IMR-90 (cell line): ENCODE results near the gene SGPL1. TPM values are rescaled to one million over a fixed set of nuclear protein-coding genes. Genes with fewer than 3 reads are reported as not detected.

Experiments used
- ATAC-seq: fragments of 200-7000 bp; cut with Tn5 transposase; 2 replicates; pipeline ENCODE4 v1.9.1; 2020; ENCODE audit warnings: low read depth, mild to moderate bottlenecking, moderate library complexity
- BruUV-seq: library from RNA; stranded (reverse); fragments of 400-500 nt; replicated peaks from 2 replicates; lab custom pipeline; 2021; lab: Mats Ljungman, UMichigan
- CTCF ChIA-PET: fragments of 300-600 bp; formaldehyde crosslinking; extraction: SDS; loops from one replicate; lab custom pipeline; 2021; ENCODE audit warnings: antibody characterized with exemption; lab: Yijun Ruan, JAX
- POLR2A ChIA-PET: fragments of 300-600 bp; sonication (Branson Sonifier 250); formaldehyde crosslinking; loops from one replicate; lab custom pipeline; 2022; ENCODE audit warnings: antibody characterized with exemption; ENCODE audit not compliant: unreplicated experiment; lab: Charles Lee
- DNase-seq: peaks from one replicate; pipeline ENCODE4 v3.0.0; 2013
- H2AFZ ChIP-seq: replicated peaks from 2 replicates; pipeline ENCODE3; 2013; ENCODE audit warnings: low read length, mild to moderate bottlenecking; ENCODE audit not compliant: poor library complexity
- H2AK5ac ChIP-seq: 2 replicates; pipeline ENCODE4 v1.6.1; 2013; ENCODE audit warnings: low read depth, low read length, inconsistent platforms
- H2AK9ac ChIP-seq: replicated peaks from 2 replicates; pipeline ENCODE3; 2013; ENCODE audit warnings: mild to moderate bottlenecking, low read depth, low read length, moderate library complexity; ENCODE audit not compliant: poor library complexity
- H2BK120ac ChIP-seq: 2 replicates; pipeline ENCODE4 v1.6.1; 2013; ENCODE audit warnings: low read depth, low read length, inconsistent platforms
- H2BK15ac ChIP-seq: 3 replicates; pipeline ENCODE4 v1.6.1; 2013; ENCODE audit warnings: low read depth, low read length, inconsistent platforms
- H2BK20ac ChIP-seq: 2 replicates; pipeline ENCODE4 v1.6.1; 2013; ENCODE audit warnings: low read depth, mild to moderate bottlenecking, inconsistent platforms, low read length, moderate library complexity
- H2BK5ac ChIP-seq: 2 replicates; pipeline ENCODE4 v1.6.1; 2013; ENCODE audit warnings: mild to moderate bottlenecking, low read depth, low read length, inconsistent platforms; ENCODE audit not compliant: poor library complexity, severe bottlenecking
- H3K14ac ChIP-seq: replicated peaks from 2 replicates; pipeline ENCODE4 v1.6.1; 2013; ENCODE audit warnings: low read depth, low read length, inconsistent platforms
- H3K18ac ChIP-seq: 2 replicates; pipeline ENCODE4 v1.6.1; 2013; ENCODE audit warnings: low read depth, low read length, control low read depth
- H3K23ac ChIP-seq: 2 replicates; pipeline ENCODE4 v1.6.1; 2013; ENCODE audit warnings: low read depth, low read length, inconsistent platforms
- H3K27ac ChIP-seq: 2 replicates; pipeline ENCODE4 v1.5.1; 2013; ENCODE audit warnings: mild to moderate bottlenecking, control low read depth, low read length; ENCODE audit not compliant: insufficient read depth
- H3K27me3 ChIP-seq: 2 replicates; pipeline ENCODE4 v1.6.1; 2013; ENCODE audit warnings: low read length; ENCODE audit not compliant: control insufficient read depth, insufficient read depth
- H3K36me3 ChIP-seq: 2 replicates; pipeline ENCODE4 v1.6.1; 2013; ENCODE audit warnings: low read length, mixed read lengths; ENCODE audit not compliant: control insufficient read depth, insufficient read depth
- H3K4ac ChIP-seq: 2 replicates; pipeline ENCODE4 v1.6.1; 2013; ENCODE audit warnings: low read depth, low read length, inconsistent platforms
- H3K4me1 ChIP-seq: 2 replicates; pipeline ENCODE4 v1.6.1; 2013; ENCODE audit warnings: low read length, mixed read lengths; ENCODE audit not compliant: control insufficient read depth, insufficient read depth
- H3K4me2 ChIP-seq: 2 replicates; pipeline ENCODE4 v1.6.1; 2013; ENCODE audit warnings: low read depth, mild to moderate bottlenecking, control low read depth, low read length, moderate library complexity
- H3K4me3 ChIP-seq: 2 replicates; pipeline ENCODE4 v1.5.1; 2013; ENCODE audit warnings: low read depth, mild to moderate bottlenecking, control low read depth, low read length, moderate library complexity; ENCODE audit not compliant: insufficient read depth
- H3K56ac ChIP-seq: 2 replicates; pipeline ENCODE4 v1.6.1; 2013; ENCODE audit warnings: low read length, inconsistent platforms; ENCODE audit not compliant: insufficient read depth; ENCODE audit errors: extremely low read depth
- H3K79me1 ChIP-seq, 2 experiments: 2 replicates each; pipeline ENCODE4 v1.6.1; 2013; ENCODE audit warnings: low read length in 2 of 2, inconsistent platforms in 1 of 2, low read depth in 1 of 2
- H3K9ac ChIP-seq: 2 replicates; pipeline ENCODE4 v1.6.1; 2013; ENCODE audit warnings: low read depth, low read length, control low read depth
- H3K9me1 ChIP-seq: 2 replicates; pipeline ENCODE4 v1.6.1; 2013; ENCODE audit warnings: low read length, inconsistent platforms; ENCODE audit not compliant: insufficient read depth
- H3K9me3 ChIP-seq: 2 replicates; pipeline ENCODE4 v1.6.1; 2013; ENCODE audit warnings: low read length; ENCODE audit not compliant: control insufficient read depth, insufficient read depth
- H4K20me1 ChIP-seq: 2 replicates; pipeline ENCODE4 v1.6.1; 2013; ENCODE audit warnings: low read length, inconsistent platforms; ENCODE audit not compliant: insufficient read depth
- H4K5ac ChIP-seq: 2 replicates; pipeline ENCODE4 v1.6.1; 2013; ENCODE audit warnings: mild to moderate bottlenecking, low read depth, low read length, control low read depth
- H4K8ac ChIP-seq, 2 experiments: 2 replicates each; pipeline ENCODE4 v1.6.1; 2013; ENCODE audit warnings: low read depth in 2 of 2, low read length in 2 of 2, control low read depth in 1 of 2, inconsistent platforms in 1 of 2
- H4K91ac ChIP-seq: 2 replicates; pipeline ENCODE4 v1.6.1; 2013; ENCODE audit warnings: low read depth, low read length, inconsistent platforms; ENCODE audit not compliant: insufficient read depth
- BHLHE40 ChIP-seq: fragments of 150-350 bp; IDR thresholded peaks from 2 replicates; pipeline ENCODE4 v1.6.1; 2016; ENCODE audit warnings: mild to moderate bottlenecking, low read depth, low read length
- CEBPB ChIP-seq: IDR thresholded peaks from 2 replicates; pipeline ENCODE4 v1.6.1; 2012; ENCODE audit warnings: low read depth, low read length, improper control_type of control experiment
- CHD1 ChIP-seq: IDR thresholded peaks from 2 replicates; pipeline ENCODE4 v1.6.1; 2012; ENCODE audit warnings: low read depth, low read length, improper control_type of control experiment
- CTCF ChIP-seq: conservative IDR thresholded peaks from 2 replicates; pipeline ENCODE4 v1.5.1; 2012; ENCODE audit warnings: mild to moderate bottlenecking, low read depth, low read length, improper control_type of control experiment
- ELK1 ChIP-seq: fragments of 150-350 bp; IDR thresholded peaks from 2 replicates; pipeline ENCODE4 v1.6.1; 2016; ENCODE audit warnings: low read depth, mild to moderate bottlenecking, low read length, moderate library complexity, borderline replicate concordance
- FOS ChIP-seq: fragments of 150-350 bp; IDR thresholded peaks from 2 replicates; pipeline ENCODE4 v1.6.1; 2016; ENCODE audit warnings: low read depth, low read length
- MAFK ChIP-seq: IDR thresholded peaks from 2 replicates; pipeline ENCODE4 v1.6.1; 2012; ENCODE audit warnings: low read depth, low read length, improper control_type of control experiment
- MAZ ChIP-seq: IDR thresholded peaks from 2 replicates; pipeline ENCODE4 v1.6.1; 2012; ENCODE audit warnings: low read depth, mild to moderate bottlenecking, low read length, improper control_type of control experiment, moderate library complexity, borderline replicate concordance
- MXI1 ChIP-seq: IDR thresholded peaks from 2 replicates; pipeline ENCODE4 v1.6.1; 2012; ENCODE audit warnings: low read depth, mild to moderate bottlenecking, low read length, moderate library complexity, borderline replicate concordance
- NFE2L2 ChIP-seq: fragments of 150-350 bp; IDR thresholded peaks from 2 replicates; pipeline ENCODE4 v1.6.1; 2016; ENCODE audit warnings: low read depth, mild to moderate bottlenecking, low read length
- POLR2A ChIP-seq: IDR thresholded peaks from 2 replicates; pipeline ENCODE4 v1.6.1; 2012; ENCODE audit warnings: mild to moderate bottlenecking, low read depth, low read length
- RAD21 ChIP-seq: IDR thresholded peaks from 2 replicates; pipeline ENCODE4 v1.6.1; 2012; ENCODE audit warnings: low read length, improper control_type of control experiment
- RCOR1 ChIP-seq: IDR thresholded peaks from 2 replicates; pipeline ENCODE4 v1.6.1; 2012; ENCODE audit warnings: mild to moderate bottlenecking, low read length, improper control_type of control experiment; ENCODE audit not compliant: insufficient replicate concordance
- RFX5 ChIP-seq: IDR thresholded peaks from 2 replicates; pipeline ENCODE4 v1.8.0; 2012; ENCODE audit warnings: low read depth, mild to moderate bottlenecking, low read length, moderate library complexity
- SMC3 ChIP-seq: fragments of 150-350 bp; IDR thresholded peaks from 2 replicates; pipeline ENCODE4 v1.6.1; 2016; ENCODE audit warnings: low read depth, mild to moderate bottlenecking, antibody characterized with exemption, low read length, moderate library complexity
- USF2 ChIP-seq: fragments of 150-350 bp; IDR thresholded peaks from 2 replicates; pipeline ENCODE4 v1.6.1; 2017; ENCODE audit warnings: mild to moderate bottlenecking, antibody characterized with exemption, low read length, low read depth
- WGBS, 2 experiments: methylation state at CpG; one replicate each; pipeline versions ENCODE4 v1.1.5 to v1.1.7; 2013; ENCODE audit warnings: missing lambda C conversion rate in 2 of 2; ENCODE audit not compliant: insufficient read length in 1 of 2; ENCODE audit errors: extremely low coverage in 2 of 2; 5-methylcytosine and 5-hydroxymethylcytosine counted together
- dilution Hi-C: fragments of 300-500 bp; cut with HindIII; formaldehyde crosslinking; loops from one replicate; pipeline ENCODE4 v1.14.3; 2018; ENCODE audit warnings: low sequenced_read_pairs; ENCODE audit not compliant: unreplicated experiment
- in situ Hi-C: fragments of 300-500 bp; cut with MboI; formaldehyde crosslinking; loops from 3 replicates; pipeline ENCODE4 v1.14.3; 2019; ENCODE audit warnings: low sequenced_read_pairs, inconsistent platforms, mixed read lengths
- intact Hi-C: fragments of 100-400 bp; cut with micrococcal nuclease; formaldehyde crosslinking; loops from 2 replicates; pipeline ENCODE4 v1.10.0; 2022
- polyA plus RNA-seq, 3 experiments: library from polyadenylated mRNA; depleted of rRNA; stranded (reverse); fragments of >200 nt; gene quantifications; 2 replicates each; pipeline ENCODE4 v1.2.3, GENCODE V29; 2012; ENCODE audit warnings: low replicate concordance in 1 of 3
- total RNA-seq: library from RNA; depleted of rRNA; stranded (reverse); fragments of >200 nt; gene quantifications from 2 replicates; pipeline ENCODE4 v1.2.3, GENCODE V29; 2012

The SGPL1 gene
- total and polyA plus RNA-seq, 2 of the 4 experiments (the other 2 are of a cell fraction) = 12.2 to 26.7 TPM

GRCh38 chr10:70899096-70899495 lies 83.3 kb downstream of the SGPL1 start:
- Histone ChIP-seq H2AK5ac (no peak overlapping the region), H3K4ac (no peak overlapping the region), H3K27ac (no peak overlapping the region), H4K91ac (no peak overlapping the region), H3K9me1 (no peaks in the 10 kb centered on the region), H2BK120ac (no peak overlapping the region), H3K4me1 (no peaks in the 10 kb centered on the region), H2BK15ac (no peak overlapping the region), H3K4me2 (no peak overlapping the region), H3K4me3 (no peak overlapping the region), H2AK9ac (no peak overlapping the region), H2AFZ (no peak overlapping the region), H3K27me3 (peaks cover 36% of the 10 kb centered on the region), H2BK5ac (no peak overlapping the region), H3K23ac (no peak overlapping the region), H4K8ac (no peak overlapping the region), H4K5ac (no peak overlapping the region), H3K9ac (no peak overlapping the region), H2BK20ac (no peak overlapping the region), H3K36me3 (no peaks in the 10 kb centered on the region), H3K18ac (no peak overlapping the region), H3K79me1 (no peaks in the 10 kb centered on the region), H4K20me1 (no peaks in the 10 kb centered on the region), H3K56ac (no peak overlapping the region), H3K9me3 (peaks cover 5% of the 10 kb centered on the region), H3K14ac (no peak overlapping the region)
- dilution Hi-C loops (no loop called here), intact Hi-C loops (no loop called here), in situ Hi-C loops (no loop called here)
- ATAC-seq = no peak
- no CpG with 5 or more reads among the region's 4 CpGs for WGBS, 2 experiments
- no peak for DNase-seq
- ChIA-PET POLR2A (no interaction called here), CTCF (interaction anchor here (0.7 kb wide), 1 partner anchor 349 kb away, joined by 3 read pairs; no protein-coding TSS in a partner anchor)
- BruUV-seq = no TSS peak
- TF ChIP-seq ELK1 (no peak), BHLHE40 (no peak), MAFK (no peak), SMC3 (no peak), MXI1 (no peak), RAD21 (no peak), USF2 (no peak), FOS (no peak), MAZ (no peak), RCOR1 (no peak), CTCF (no peak), POLR2A (no peak), RFX5 (no peak), CEBPB (no peak), NFE2L2 (no peak), CHD1 (no peak)
